HG03135 (cell line): ENCODE results near the gene OR2A42.
"Not testable (repeated sequence)": the region's sequence is repeated elsewhere in the genome, so short reads cannot be mapped to it uniquely, and the experiment has no call there.

Experiments used
- ATAC-seq: cut with Tn5 transposase; IDR thresholded peaks from one replicate; pipeline ENCODE4 v1.9.1; 2021; ENCODE audit warnings: mild to moderate bottlenecking, moderate library complexity; ENCODE audit not compliant: unreplicated experiment

OR2A42 gene, protein sequence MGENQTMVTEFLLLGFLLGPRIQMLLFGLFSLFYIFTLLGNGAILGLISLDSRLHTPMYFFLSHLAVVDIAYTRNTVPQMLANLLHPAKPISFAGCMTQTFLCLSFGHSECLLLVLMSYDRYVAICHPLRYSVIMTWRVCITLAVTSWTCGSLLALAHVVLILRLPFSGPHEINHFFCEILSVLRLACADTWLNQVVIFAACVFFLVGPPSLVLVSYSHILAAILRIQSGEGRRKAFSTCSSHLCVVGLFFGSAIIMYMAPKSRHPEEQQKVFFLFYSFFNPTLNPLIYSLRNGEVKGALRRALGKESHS

DNA sequence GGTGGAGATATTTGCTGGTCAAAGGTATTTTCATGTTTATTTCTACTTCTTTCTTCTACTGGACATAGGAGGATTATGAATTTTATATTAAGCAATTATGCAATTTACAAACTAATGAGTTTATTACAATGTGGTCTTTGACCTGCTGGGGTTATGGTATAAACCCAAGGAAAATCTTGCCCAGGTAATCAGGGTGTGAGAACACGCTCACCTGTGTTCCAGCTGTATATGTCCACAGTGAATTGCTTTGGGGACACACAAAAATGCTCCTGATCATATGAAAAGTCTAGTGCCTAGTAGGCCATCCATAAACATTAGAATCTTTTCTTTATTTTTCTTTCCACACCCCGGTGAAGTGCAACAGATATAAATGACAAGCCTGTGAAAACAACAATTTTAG is at the start of gene OR2A42:
OR2A42 (minus strand) TSS at position 241 of the 400 bp plus-strand sequence. CDS start 6,762 bp downstream, outside the sequence.
- ATAC-seq, result not testable (repeated sequence)

DNA sequence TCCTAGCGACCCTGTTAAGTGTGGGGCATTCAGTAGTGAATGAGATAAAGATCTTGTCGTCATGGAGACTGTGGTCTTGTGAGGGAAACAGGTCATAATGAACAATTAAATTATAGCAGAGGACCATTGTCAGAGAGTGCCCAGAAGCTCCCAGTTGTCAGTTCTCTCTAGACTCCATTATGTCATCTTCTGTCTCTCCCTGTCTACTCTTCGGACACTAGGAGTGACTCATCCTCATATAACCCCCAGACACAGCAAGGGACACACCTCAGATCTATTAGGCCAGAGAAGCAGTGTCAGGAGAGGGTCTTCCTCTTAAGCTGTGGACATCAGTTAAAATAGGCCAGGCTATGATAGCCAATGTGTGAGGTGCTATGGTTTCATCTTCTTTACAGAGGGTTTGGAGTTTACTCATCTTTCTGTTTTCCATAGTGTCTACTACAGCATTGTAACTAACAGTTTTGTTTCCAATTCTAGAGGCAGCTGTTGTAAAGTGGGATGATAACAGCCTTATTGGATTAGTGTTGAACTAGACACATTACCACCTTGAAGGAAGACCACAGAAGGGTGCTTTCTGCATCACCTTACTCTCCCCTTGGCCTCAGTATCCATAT is 47.9 kb upstream of the OR2A42 start:
- ATAC-seq, result not testable (repeated sequence)

DNA sequence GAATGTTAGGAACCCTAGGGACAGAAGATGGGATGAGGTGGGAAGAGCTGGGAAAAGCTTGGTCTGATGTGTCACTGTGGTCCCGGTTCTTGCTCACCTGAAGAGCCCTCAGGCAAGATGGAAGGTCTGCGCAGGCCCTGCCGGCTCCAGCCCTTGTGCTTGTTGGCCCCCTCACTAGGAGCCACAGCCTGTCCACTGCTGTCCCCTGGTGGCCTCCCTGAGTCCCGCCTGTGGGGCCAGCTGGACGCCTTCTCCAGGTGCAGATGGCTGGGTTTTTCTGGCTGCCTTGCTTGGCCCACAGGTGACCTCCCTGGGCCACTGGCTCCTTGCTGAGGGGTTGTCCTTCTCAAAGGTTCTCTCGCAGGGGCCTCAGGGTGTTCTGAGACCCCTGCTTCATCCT is 44.3 kb upstream of the OR2A42 start:
- not testable (repeated sequence) for ATAC-seq

DNA sequence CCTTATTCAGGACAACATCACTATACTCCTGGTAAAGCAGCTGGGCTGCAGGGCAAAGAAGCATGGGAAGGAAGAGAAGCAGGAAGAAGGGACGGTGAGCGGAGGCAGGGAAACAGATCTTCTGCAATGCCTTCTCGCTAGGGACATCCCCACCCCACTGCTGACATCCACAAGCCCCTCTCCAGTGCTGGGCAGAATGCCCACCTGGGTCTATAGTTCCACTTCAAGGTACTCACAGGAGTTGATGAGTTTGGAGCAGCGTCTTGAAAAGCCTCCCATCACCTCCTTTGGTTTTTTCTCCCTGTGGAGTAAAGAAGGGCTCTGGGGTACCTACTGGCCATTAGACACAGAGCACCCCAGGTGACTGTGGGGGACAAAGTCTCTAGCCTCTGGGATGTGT is 43.1 kb upstream of the OR2A42 start:
- not testable (repeated sequence) for ATAC-seq

DNA sequence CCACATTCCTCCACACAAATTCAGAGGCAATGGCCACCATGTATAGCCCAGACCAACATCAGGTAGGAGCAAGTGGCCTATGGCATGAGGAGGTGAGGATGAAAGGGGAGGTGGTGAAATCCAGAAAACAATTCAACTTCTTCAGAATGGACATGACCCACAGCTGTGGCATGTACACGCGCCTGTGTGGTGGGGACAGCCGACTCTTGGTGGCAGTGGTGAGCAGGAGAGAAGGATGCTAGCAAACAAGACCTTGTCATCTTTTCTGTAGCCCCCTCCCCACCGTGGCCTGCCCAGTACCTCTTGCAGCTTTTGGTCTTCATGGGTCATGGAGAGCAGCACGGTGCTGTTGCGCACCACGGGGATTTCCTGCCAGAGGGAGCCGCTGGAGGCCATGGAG is 42.6 kb upstream of the OR2A42 start:
- not testable (repeated sequence) for ATAC-seq

DNA sequence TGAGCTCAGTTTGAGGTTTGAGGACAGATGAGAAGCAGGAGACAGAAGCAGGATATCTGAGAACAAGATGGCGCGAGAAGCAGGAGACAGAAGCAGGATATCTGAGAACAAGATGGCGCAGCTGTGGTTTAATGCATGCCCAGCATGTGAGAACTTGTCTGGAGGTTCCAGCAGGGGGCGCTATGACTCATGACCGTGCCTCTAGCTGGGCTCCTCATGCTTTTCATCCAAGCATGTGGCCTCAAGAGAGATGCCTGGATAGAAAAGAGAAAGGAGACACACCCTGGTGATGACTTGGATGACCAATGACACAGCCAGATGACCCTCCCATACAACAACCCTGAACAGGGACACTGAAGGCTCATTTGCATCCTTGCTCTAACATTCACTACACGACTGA is 40.6 kb upstream of the OR2A42 start:
- not testable (repeated sequence) for ATAC-seq

DNA sequence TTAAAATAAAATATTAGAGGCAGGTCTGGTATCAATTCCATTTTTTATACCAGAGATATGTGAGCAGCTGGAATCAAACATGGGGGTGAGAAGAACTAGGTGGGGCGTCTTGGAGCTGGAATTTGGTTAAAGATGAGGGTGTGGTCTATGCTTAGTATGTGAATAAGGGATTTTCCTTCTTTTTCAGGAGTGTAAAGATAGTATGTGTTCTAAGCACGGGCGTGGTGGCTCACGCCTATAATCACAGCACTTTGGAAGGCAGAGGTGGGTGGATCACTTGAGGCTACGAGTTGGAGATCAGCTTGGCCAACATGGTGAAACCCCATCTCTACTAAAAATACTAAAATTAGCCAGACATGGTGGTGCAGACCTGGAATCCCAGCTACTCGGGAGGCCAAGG is 35.9 kb upstream of the OR2A42 start:
- ATAC-seq, result not testable (repeated sequence)

DNA sequence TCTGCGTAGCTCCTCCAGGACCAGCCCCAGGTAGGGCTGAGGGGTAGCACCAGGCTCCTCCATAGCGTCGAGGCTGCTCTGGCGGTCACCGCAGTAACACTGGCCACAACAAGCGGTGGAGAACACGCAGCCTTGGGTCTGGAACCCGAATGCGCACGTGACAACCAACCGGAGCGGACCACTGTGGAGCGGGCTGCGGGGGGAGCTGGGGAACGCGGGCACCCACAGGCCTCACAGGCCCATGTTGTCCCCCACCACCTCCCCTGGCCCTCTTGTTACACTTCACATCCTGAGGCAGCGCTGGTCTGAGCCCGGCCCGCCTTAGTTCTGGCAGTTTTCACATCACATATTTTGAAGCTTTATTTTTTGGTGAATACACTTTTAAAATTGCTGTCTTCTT is 29.8 kb upstream of the OR2A42 start, which contains the start of gene CTAGE8:
CTAGE8 (minus strand) TSS at position 101 of the 400 bp plus-strand sequence; CDS start at position 63, 38 bp downstream.
- not testable (repeated sequence) for ATAC-seq

DNA sequence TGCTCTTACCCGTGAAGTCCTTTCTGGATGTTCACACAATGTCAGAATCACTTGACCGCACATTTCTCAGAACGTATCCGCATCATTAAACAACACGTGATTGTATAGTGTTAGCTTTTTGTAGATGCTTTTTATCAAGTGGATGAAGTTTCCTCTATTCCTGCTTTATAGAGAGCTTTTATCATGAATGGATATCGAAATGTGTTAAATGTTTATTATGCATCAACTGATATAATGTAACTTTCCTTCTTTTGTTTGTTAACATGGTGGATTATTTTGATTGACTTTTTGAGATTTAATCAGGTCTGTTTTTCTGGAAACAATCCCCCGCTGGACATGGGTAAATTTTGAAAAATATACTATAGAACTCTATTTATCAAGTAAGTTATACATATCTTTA is 25.3 kb upstream of the OR2A42 start, which contains the start of gene OR2A7:
OR2A7 (minus strand) TSS at position 101 of the 400 bp plus-strand sequence. CDS start 5,164 bp downstream, outside the sequence.
- not testable (repeated sequence) for ATAC-seq

DNA sequence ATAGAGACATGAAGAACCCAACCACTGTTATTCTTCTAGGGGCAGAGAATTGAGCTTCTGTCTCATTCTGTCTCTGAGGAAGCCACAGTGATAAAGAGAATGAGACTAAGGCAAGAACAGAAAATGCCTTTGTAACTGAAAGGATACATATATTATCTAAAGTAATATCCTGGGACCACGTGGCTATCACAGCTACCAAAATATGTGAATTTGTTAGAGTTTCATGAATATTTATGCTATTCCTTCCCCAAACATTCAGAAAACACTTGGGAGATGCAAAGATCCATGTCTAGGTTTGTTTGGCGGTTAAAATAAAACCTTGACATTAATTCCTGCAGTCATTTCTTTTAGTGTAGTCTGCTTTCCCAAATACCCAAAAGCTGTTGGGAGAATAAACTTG is 22.7 kb upstream of the OR2A42 start:
- ATAC-seq, result not testable (repeated sequence)

DNA sequence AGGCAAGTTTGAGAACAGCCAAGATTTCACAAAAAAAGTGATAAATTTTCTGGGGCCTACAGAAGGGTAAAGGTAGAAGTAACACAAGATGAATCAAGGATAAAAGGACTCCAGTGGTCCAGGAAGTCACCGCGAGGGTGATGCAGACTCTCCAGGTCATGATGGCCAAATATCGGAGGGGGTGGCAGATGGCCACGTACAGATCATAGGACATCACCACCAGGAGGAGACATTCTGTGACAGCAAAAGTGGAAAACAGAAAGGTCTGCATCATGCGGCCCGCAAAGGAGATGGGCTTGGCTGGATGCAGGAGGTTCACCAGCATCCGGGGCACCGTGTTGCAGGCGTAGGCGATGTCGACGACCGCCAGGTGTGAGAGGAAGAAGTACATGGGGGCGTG is 19.7 kb upstream of the OR2A42 start:
- not testable (repeated sequence) for ATAC-seq

DNA sequence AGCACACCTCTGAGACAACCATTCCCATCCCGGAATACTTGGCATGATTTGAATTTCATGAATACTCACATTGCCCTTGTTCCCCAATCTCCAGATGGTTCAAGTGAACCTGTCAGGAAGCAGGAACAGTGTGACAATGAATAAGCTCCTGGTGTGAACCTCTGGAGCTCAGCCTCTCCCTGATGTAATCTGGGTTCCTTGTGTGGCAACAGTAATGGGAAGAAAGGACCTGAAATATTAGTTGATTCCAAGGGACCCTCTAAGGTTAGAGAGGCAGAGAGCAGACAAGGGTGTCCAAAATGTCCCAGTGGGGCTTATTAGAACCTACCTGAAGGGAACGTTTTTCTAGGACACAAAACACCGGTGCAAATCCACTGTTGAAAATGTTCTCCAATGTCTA is 16.7 kb upstream of the OR2A42 start:
- ATAC-seq, result no peak

DNA sequence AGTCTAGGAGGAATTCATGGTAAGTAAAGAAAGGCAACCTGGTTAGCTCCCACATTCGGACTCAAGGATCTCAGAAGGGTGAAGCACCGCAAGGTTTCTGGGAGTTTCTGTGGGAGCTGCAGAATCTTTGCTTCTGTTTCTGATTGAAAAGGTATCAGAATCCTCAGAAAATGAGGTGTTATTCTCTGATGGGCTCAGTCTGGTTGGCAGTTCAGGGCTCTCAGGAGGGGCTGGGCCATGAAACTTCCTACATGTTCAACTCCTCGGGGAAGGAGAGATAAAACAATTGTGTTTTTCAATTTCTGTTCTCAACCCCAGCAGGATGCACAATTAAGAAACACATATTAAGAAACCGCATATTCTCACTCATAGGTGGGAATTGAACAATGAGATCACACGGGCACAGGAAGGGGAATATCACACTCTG is 16.1 kb upstream of the OR2A42 start:
- ATAC-seq, result no peak

DNA sequence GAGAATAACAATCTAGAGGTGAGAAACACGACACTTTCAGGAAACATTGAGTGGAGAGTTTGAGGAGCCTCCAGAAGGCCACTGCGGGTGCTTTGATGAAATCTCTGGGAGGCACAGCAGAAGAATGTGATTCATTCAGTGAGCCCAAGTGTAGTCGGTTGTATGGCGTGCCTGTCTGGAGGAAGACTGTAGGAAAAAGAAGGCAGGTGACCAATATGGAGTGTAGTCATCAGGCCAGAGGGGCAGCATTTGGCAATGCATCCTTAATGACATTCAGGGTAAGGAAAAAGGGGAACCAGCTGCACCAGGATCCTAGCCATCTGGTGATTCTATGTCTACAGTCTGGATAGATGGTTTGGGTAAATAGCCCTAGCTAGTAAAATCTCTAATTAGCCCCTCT is 12.9 kb upstream of the OR2A42 start:
- not testable (repeated sequence) for ATAC-seq

DNA sequence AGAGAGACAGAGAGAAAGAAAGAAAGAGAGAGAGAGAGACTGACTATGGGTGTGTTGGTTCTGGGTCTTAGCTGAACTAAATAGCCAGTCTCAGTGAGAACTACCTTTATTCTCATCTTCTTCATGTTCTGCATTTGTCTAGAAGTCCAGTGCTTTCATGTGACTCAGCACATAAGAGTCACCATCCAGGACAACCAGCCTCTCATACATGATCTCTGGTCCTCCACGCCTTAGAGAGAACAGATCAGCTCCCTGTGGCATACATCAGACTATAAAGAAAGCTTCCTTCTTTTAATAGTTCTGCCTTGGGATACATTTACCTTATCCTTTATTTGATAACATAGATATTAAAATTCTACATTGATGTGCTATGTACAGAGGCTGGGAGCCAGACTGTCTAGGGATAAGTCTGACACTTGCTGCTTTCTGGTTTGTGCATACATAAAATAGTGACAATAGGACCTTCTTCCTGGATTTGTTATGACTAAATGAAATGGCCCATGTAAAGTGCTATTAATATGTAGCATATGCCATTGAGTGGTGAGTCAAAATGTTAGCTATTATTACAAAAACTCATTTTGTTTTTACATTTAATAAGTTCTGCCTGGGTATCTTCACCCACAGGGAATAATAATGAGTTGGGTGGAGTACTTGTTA is 8.4 kb upstream of the OR2A42 start:
- not testable (repeated sequence) for ATAC-seq

DNA sequence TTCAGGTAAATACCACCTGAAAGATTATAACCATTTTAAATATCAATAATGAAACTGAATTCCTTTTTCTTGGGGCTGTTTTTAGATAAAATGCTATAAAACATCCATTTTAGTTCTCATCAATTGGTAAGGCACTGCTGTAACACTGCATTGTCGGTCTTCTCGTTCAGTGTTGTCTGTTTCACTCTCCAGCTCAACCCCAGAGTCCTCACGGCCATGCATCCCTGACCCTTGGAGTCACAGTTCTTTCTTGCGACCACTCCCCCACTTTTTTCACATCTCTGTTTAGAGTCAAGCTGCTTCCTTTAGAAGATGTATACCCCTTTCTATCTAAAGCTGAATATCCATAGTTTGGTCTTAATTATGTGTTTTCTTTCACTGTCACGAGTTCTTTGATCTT is 7.6 kb upstream of the OR2A42 start:
- ATAC-seq, result not testable (repeated sequence)

DNA sequence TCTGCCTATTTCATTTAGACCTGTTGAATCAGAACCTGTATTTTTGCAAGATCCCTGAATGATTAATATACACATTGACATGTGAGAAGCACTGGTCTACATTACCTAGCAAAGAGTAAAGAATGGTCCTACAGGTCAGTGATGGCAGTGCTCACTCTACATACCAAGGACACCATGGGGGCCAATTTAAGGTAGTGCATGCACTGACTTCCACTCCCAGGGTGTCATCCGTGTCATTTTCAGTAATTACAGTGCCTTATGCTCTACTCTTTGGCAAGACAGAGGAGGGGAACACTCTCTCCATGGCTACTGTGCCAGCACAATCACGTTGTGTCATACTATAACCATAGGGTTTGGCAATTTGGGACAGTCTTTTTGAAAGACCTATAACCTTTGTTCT is 6.0 kb upstream of the OR2A42 start:
- ATAC-seq, result not testable (repeated sequence)

DNA sequence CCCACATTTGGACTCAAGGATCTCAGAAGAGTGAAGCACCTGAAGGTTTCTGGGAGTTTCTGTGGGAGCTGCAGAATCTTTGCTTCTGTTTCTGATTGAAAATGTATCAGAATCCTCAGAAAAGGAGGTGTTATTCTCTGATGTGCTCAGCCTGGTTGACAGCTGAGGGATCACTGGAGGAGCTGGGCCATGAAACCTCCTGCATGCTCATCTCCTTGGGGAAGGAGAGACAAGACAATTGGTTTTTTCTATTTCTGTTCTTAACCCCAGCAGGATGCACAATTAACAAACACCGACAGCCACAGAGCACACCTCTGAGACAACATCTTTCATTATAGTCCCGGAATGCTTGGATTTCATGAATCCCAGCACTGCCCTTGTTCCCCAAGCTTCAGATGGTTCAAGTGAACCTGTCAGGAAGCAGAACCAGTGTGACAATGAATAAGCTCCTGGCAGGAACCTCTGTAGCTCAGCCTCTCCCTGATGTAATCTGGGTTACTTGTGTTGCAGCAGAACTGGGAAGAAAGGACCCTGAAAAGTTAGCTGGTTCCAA is 799 bp downstream of the OR2A42 start:
- not testable (repeated sequence) for ATAC-seq

DNA sequence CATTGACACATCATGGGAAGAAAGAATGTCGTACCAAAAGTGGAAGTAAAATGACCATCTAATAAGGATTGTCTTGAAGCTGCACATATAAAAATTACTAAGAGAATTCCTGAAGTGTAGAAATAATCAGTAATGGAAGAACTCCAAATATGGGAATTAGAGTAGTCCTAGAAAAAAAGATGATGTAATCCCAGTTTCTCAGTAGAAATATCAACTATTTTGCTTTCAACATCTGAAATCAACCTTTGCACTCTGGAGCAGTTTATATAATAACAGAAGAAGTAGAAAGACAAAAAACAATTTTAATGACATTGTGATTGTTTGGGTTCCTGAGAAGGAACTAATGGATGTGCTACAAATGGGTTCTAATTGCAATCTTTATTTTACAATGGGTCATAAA is 6.4 kb downstream of the OR2A42 start:
- not testable (repeated sequence) for ATAC-seq

DNA sequence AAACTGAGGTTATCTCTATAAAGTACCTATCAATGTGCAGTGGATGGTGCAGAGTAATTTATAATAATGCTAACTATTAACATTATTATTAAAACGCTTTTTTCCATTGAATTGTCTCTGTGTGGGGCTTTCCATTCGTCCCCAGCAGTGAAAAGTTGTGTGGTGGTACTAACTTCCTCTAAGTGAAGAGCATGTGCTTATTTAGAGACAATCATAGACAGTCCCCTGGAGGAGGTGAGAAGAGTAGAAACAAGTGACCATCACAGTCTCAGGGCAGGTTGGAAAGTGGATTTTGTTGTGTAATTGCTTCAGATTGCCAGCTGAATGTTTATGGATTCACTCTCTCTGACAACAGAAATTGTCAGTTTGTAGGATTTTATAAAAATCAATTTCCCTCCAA is 8.4 kb downstream of the OR2A42 start:
- ATAC-seq, result not testable (repeated sequence)

DNA sequence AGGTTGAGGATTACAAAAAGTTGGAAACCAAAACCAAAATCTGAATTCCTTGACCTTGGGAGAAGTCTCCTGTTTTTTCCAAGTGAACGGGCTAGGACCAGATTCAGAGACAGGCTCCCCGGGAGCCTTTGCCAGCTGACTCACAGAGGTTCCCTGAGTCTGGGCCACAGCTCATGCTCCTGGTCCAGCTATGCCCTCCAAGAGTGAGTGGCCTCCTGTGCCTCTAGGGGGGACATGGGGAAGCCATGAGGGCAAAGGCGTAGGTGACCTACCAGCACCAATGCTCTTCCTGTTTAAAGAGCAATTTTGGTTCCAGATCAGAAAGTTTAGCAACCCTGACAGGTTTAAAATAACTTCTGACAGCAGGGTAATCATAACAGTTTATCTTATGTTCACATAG is 10.6 kb downstream of the OR2A42 start:
- not testable (repeated sequence) for ATAC-seq
